ENCODE data around the gene LAMA1.

The LAMA1 gene

GRCh38 chr18:7105268-7105667 is 12.3 kb downstream of the LAMA1 start:
- Histone ChIP-seq H3K27ac (no peak overlapping the region), H3K36me3 (no peaks in the 10 kb centered on the region), H3K4me3 (ENCODE audit: low read depth in 1 of 2, low read length in 1 of 2) (no peak overlapping the region), H3K9me3 (no peaks in the 10 kb centered on the region), H3K27me3 (peaks cover 7% of the 10 kb centered on the region), H3K4me1 (ENCODE audit: control insufficient read depth in 1 of 2, insufficient read depth in 1 of 2, low read depth in 1 of 2, low read length in 1 of 2) (no peaks in the 10 kb centered on the region)
- no peak for TF ChIP-seq CTCF (IDR thresholded peaks at IDR 0.05)

GRCh38 chr18:7104649-7105048 is 12.9 kb downstream of the LAMA1 start:
- Histone ChIP-seq H3K4me3 (ENCODE audit: low read depth in 1 of 2, low read length in 1 of 2) (no peak overlapping the region), H3K9me3 (no peaks in the 10 kb centered on the region), H3K27me3 (peaks cover 7% of the 10 kb centered on the region), H3K4me1 (ENCODE audit: control insufficient read depth in 1 of 2, insufficient read depth in 1 of 2, low read depth in 1 of 2, low read length in 1 of 2) (no peaks in the 10 kb centered on the region), H3K36me3 (no peaks in the 10 kb centered on the region), H3K27ac (no peak overlapping the region)
- no peak for TF ChIP-seq CTCF (IDR thresholded peaks at IDR 0.05)

GRCh38 chr18:7102131-7102530 is 15.5 kb downstream of the LAMA1 start:
- H3K9me3 ChIP-seq, result no peaks in the 10 kb centered on the region

GRCh38 chr18:7096838-7097237 is 20.8 kb downstream of the LAMA1 start:
- Histone ChIP-seq H3K27me3 (no peaks in the 10 kb centered on the region), H3K4me3 (ENCODE audit: low read depth in 1 of 2, low read length in 1 of 2) (no peak overlapping the region), H3K4me1 (ENCODE audit: control insufficient read depth in 1 of 2, insufficient read depth in 1 of 2, low read depth in 1 of 2, low read length in 1 of 2) (peaks cover 0 to 8% of the 10 kb centered on the region in 2 experiments), H3K36me3 (no peaks in the 10 kb centered on the region), H3K9me3 (no peaks in the 10 kb centered on the region), H3K27ac (no peak overlapping the region)
- TF ChIP-seq CTCF (IDR thresholded peaks at IDR 0.05), result no peak

More at GRCh38 chr18:7102131-7102530, 15.5 kb downstream of the LAMA1 start:
- H3K4me1 ChIP-seq (ENCODE audit: control insufficient read depth in 1 of 2, insufficient read depth in 1 of 2, low read depth in 1 of 2, low read length in 1 of 2), result no peaks in the 10 kb centered on the region
- H3K27me3 ChIP-seq, result no peaks in the 10 kb centered on the region
- no peak overlapping the region for H3K4me3 ChIP-seq (ENCODE audit: low read depth in 1 of 2, low read length in 1 of 2)
- no peak overlapping the region for H3K27ac ChIP-seq
- H3K36me3 ChIP-seq, result no peaks in the 10 kb centered on the region
- TF ChIP-seq CTCF (IDR thresholded peaks at IDR 0.05), result no peak

GRCh38 chr18:7094427-7094826 is 23.2 kb downstream of the LAMA1 start:
- no peaks in the 10 kb centered on the region for H3K27me3 ChIP-seq
- peaks cover 0 to 8% of the 10 kb centered on the region in 2 experiments for H3K4me1 ChIP-seq (ENCODE audit: control insufficient read depth in 1 of 2, insufficient read depth in 1 of 2, low read depth in 1 of 2, low read length in 1 of 2)
- no peaks in the 10 kb centered on the region for H3K9me3 ChIP-seq

More at GRCh38 chr18:7094427-7094826, 23.2 kb downstream of the LAMA1 start:
- no peaks in the 10 kb centered on the region for H3K36me3 ChIP-seq
- TF ChIP-seq CTCF (IDR thresholded peaks at IDR 0.05), result no peak
- H3K27ac ChIP-seq, result no peak overlapping the region
- no peak overlapping the region for H3K4me3 ChIP-seq (ENCODE audit: low read depth in 1 of 2, low read length in 1 of 2)
